NCI-H748 (cell line): ENCODE data around the gene LITAF.

ENCODE experiments used
- DNase-seq: peaks from one replicate; lab custom pipeline; 2025; ENCODE audit not compliant: unreplicated experiment; lab: John Stamatoyannopoulos, UW

The LITAF gene

DNA sequence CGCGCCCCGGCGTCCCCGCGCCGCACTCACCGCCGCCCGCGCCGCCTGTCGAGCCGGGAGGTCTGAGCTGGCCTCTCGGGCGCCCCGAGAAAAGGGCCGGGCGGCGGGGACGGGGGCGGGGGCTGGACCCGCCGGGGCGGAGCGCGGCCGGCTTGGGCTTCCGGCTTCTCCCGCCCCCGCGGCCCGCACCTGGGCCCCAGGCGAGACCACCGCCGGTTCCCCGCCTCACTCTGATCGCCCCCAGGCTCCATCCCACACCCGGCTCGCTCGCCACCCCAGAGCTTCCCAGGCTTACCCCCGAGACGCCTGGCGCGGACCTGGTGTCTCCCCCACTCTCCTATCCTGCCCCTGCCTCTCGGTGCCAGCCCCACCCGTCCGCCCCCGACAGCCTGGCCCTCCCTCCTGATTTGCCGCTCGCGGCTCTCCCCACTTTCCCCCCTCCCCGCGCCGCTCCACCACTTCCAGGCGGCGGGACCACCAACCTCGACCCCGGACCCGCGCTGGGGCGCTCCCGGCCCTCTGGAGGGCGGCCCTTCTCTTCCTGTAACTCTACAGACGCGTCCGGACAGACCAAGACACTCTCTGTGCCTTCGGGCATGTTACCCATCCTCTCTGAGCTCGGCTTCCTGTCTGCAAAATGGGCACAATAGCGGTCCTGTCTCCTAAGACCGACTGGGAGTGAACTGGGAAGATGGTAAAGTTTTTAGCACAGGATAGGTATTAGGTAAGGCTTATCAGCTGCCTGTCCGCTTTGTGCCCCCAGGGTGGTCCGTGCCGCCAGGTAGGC lies at the start of gene LITAF:
Gene LITAF (minus strand): TSS at position 64 of the 787 bp plus-strand sequence. CDS start 30,189 bp downstream, outside the sequence.
- DNase-seq = peak; percentile 45

DNA sequence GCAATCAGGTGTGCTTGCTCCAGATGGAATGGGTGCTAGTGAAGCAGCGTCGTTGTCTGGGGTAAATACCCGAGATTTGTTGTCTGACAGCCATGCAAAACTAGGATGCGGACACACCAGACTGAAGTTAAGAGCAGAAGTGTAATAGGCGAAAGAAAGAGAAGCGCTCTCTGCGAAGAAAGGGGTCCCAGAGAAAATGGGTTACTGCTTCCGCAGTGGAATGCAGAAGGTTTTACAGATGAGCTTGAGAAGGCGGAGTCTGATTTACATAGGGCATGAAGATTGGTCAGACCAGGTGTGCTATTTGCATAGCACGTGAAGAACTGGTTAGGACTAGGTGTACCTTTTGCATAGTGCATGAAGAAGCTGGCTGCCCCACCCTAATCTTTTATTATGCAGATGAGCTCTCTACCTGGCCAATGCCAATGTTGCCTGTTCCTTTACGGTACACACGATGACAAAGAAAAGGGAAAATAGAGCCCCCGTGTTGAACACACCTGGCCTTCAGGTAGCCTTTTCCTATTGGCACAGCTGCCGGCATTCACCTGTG lies 49.5 kb upstream of the LITAF start:
- DNase-seq = peak; percentile 98

DNA sequence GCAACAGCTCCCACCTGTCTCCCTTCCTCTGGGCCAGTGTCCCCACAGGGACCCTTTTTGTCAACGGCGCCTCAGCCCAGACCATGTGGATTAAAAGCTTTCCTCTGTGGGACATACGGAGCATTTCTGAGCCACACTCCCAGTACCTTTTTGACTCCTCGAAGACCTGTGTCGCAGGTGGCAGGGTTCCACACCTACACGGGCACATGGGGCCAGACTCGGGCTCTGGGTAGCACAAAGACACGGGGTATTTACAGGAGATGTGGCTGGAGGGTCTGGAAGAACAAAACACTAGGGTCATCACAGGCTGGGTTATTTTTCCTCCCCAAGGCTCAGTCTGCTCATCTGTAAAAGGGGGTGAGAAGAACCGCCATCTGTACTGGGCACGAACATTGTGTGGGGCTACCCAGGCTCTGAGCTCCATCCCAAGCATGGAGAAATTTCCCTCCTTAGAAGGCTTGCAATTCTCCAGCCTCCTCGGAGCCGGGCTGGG lies 49.0 kb upstream of the LITAF start:
- no peak for DNase-seq

DNA sequence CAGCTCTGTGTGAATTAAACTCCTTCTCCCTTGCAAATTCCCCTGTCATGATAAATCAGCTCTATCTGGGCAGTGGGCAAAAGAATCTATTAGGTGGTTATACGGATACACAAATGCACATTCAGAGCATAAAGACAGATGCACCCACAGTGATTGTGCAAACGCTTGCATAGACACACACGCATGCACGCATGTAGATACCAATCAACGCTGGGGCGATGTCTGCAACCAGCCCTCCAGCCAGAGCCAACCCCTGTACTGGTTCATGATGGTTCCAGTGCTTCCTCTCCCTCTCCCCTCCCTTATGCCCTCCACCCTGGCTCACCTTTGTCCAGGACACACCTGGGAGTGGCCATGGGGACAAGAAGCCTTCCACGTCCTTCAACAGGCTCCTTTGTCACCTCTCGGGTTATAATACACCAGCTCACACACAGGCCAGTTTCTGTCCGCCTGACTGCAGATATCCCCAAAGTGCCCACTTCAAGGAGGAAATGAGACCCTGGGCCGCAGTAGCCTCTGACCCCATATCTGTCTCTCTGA lies 48.5 kb upstream of the LITAF start:
- no peak for DNase-seq

DNA sequence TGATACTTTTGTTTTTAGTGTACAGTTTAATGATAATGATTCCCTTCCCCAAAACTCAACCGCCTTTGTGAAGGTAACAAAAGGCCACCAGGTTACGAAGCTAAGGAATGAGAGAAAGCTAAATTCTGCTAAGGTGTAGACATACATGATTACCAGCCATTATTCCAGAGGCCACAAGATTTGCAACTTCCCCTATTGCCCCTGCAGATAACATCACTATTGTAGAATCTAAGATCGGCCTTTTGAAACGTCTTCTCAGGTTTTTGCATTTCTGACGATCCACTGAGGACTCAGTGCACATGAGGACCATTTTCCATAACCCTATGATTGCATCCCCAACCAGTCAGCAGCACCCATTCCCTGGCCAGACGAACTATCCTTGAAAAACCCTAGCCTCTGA lies 47.6 kb upstream of the LITAF start:
- no peak for DNase-seq

DNA sequence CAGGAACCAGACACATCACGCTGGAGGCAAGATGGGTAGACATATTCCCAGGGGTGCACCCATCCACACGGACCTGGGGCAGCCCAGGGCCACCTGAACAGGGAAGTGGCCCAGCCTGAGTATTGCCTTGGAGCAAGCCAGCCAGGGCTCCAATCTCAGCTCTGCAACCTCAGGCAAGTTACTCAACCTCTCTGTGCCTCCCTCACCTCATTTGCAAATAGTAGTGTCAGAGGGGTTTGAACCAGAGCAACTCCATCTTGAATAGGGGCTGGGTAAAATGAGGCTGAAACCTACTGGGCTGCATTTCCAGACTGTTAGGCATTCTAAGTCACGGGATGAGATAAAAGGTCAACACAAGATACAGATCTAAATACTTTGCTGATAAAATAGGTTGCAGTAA lies 46.4 kb upstream of the LITAF start:
- DNase-seq = no peak

DNA sequence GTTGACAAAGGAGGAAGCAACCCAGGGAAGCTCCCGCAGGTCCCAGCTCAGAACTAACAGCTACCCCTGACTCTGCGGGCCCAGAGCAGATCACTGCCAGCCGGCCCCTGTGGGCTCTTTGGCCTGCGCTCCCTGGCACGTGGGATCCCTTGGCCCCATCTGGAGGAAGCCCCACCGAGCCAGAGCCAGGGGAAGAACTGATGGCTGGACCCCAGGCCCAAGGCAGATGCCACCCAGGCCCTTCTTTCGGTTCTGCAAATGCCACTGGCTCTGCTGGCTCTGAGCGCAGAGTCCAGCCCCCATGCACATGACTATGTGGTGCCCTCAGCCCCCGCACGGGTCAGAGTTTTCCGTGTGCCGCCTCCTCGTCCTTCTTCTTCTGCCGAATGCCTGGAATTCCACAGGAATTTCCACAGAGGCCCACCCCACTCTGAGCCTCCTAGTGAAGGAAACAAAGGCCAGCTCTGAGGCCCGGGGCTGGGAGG lies 45.8 kb upstream of the LITAF start:
- no peak for DNase-seq

DNA sequence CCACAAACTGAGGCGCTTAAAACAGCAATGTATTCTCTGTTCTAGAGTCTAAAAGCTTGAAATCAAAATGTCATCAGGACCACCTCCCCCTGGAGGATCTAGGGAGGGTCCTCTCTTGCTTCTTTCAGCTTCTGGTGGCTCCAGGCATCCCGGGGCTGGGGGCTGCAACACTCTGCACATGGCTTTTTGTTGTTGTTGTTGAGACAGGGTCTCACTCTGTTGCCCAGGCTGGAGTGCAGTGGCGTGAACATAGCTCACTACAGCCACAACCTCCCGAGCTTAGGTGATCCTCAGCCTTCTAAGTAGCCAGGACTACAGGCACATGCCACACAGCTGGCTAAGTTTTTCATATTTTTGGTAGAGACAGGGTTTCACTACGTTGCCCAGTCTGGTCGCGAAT lies 44.5 kb upstream of the LITAF start:
- no peak for DNase-seq

DNA sequence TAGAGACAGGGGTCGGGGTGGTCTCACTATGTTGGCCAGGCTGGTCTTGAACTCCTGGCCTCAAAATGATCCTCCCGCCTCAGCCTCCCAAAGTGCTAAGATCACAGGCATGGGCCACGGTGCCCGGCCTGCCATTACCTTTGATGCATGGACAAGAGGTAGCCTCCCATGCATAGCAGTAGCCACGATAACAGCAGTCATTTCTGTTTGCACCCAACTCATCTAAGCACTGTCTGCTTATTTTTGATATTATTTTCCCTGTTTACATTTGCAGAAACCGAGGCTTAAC lies 44.0 kb upstream of the LITAF start:
- no peak for DNase-seq

DNA sequence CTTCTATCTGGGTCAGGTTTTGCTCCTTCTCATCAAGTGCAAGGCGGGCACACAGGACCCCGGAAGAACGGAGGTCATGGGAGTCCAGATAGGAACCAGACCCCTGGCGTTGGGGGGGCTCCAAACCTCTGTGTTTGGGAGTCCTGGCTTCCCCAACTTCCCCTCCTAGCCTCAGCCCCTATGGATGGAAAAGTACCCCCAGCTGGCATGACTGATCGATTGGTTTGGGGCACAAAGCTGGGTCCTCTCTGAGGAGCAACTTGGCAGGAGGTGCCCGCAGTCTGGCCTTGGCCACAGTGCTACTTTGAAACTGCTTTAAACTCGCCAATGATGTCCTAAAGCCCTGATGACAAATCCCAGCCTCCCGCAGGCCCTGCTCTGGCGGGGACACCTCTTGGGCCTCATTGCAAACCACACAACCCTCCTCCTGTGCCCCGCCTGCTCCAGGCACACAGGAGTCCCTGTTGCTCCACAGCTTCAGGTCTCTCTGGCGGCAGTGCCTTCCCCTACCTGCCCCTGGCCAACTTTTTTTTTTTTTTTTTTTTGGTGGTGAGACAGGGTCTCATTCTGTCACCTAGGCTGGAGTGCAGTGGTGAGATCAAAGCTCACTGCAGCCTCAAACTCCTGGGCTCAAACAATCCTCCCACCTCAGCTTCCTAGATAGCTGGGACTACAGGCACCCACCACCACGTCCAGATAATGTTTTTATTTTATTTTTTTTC lies 43.5 kb upstream of the LITAF start:
- no peak for DNase-seq

DNA sequence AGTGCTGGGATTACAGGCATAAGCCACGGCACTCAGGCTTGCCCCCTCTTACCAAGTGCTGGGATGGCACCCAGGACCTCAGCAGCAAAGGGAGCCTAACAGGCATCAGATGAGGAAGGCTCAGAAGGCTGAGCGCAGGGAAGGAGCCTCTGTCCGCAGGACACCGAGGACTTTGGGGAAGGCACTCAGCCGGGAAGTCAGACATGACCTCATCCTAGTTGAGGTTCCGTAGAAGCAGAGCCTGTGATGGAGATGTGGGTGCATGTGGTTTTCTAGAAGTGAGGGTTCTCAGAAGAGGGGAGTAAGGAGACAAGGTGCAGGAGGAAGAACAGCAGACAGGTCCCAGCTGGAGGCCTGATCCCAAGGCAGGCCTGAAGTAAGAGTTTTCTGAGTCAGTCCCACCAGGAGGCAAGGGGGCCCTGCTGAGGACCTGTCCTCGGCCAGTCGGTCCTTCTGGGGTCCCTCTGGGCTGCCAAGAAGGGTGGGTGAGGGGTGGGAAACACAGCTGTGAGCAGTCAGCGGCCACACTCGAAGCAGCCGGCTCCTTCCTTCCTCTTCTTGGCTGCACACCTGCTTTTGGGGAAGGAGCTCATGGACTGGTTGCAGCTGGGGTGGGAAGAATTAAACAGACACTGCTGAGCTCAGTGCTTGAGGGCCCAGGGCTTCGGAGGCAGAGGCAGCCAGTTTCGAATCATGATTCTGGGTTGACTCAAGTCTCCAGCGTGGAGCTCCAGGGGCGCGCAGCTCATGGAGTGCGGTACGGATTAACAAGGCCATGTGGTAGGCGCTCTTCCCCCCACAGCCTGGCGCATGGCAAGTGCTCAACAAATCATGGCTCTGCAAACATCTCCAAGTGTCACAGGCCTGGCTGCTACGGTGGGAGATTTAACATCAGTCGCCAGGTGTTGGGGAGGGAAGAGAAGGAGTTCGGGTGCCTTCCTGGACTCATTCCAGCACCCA lies 42.6 kb upstream of the LITAF start:
- DNase-seq = no peak

DNA sequence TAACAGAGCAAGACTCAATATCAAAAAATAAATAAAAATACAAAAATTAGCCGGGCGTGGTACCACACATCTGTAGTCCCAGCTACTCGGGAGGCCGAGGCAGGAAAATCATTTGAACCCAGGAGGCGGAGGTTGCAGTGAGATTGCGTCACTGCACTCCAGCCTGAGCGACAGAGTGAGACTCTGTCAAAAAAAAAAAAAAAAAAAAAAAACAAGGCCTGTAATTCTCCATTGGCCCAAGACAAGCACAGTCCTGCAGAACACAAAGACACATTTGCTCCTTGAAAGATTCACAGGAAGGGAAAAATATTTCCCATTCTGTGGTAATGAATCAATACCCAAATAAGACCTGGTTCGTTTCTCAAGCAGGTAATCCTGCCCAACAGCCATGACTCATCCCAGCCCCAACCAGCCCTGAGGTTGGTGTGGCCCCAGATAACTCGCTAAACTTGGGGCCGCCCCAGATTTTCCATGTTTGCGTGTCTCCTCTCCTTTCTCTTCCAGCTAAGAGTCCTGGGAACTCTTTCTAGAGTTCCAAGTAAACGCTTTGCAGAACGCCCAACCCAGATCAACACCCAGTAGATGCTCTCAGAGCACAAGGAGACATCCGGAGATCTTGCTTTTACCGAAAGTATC lies 41.2 kb upstream of the LITAF start:
- no peak for DNase-seq

DNA sequence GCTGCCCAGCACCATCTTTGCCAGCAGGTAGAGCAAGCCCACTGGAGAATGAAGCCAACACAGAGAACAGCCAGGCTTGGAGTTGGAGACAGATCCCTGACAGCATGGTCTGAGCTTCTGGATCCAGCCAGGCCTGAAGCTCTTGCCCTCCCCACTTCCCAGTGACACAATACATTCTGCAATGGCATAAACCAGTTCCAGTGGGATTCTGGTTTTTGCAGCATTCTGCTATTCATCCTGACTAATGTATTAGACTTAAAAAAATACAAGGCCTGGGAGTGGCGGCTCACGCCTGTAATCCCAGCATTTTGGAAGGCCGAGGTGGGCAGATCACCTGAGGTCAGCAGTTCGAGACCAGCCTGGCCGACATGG lies 40.6 kb upstream of the LITAF start:
- no peak for DNase-seq

DNA sequence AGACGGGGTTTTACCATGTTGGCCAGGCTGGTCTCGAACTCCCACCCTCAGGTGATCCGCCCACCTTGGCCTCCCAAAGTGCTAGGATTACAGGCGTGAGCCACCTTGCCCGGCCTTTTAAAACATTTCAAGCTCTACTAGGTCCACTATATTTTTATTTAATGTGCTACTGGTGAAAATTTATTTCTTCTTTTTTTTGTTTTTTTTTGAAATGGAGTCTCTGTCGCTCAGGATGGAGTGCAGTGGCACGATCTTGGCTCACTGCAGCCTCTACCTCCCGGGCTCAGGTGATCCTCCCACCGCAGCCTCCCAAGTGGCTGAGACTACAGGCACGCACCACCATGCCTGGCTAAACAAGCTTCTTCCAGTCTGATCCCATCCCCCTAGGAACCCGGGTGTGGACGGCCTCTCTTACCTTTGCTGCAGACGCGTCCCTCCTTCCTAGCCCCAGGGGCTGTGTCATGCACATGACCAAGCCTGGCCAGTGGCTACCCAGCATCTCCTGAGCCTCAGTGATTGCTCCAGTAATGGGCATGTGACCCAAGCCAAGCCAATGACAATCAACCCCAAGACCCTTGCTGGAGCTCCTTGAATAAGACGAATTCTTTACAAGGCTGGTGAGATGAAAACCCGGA lies 40.1 kb upstream of the LITAF start:
- DNase-seq = no peak

DNA sequence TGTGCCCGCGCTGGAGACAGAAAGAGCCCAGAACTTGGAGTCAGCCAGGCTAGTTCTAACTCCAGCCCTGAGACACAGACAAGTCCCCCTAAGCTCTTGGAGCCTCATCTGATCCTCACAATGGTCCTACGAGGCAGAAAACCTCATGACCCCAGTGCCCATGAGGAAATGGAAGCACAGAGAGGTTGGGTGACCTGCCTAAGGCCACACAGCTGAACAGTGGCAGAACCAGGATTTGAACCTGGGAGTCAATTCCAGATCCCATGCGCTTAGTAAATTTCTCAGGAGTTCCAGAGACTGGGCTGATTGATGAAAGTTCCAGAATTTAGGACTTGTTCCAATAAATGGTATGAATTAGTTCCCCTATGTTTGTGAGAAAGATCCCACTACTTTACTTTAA lies 39.0 kb upstream of the LITAF start:
- no peak for DNase-seq

DNA sequence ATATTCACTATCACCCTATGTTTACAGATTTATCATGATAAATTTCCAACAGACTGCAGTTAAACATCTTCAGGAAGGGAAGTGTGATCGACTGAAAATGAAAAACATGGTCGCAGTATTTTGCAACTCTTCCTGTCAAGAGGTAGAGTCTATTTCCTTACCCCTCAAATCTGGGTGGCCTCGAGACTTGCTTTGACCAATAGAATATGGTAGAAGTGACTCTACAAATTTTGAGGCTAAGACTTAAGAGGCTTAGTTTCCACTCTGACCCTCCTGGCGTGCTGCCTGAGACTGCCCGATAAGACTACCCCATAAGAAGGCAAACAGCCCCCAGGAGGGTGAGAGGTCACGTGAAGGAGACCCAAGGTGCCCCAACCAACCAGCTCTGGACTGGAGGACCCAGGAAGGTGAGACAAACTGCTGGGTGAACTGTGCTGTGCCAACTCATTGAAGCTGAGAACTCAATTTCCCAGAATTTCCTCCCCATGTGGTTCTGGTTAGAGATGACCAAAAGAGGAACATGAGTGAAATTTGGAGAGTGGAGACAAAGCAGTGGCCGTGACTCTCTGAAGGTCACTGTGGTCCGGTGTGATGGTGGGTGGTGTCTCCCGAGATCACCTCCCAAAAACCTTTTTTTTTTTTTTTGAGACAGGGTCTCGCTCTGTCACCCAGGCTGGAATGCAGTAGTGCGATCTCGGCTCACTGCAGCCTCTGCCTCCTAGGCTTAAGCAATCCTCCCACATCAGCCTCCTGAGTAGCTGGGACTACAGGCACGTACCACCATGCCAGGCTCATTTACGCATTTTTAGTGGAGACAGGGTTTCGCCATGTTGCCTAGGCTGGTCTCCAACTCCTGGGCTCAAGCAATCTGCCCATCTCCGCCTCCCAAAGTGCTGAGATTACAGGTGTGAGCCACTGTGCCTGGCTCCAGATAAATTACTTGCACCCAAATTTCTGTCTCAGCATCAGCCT lies 38.2 kb upstream of the LITAF start:
- no peak for DNase-seq

DNA sequence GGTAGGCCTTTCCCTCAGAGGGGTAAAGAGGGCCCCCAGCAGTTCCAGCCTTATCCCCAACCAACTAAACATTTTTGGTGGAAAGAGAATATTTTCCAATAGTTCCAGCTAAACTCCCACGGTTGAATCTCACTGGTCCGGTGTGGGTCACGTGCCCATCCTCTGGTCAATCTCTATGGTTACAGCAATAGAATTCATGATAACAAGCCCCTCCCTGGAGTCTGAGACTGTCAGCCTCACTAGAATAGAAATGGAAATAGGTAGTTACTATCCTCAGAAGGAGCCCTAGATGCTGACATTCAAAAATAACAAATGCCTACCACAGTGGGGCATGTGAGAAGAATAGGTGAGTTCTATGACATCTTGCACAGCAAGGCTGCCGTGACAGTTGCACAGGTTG lies 37.5 kb upstream of the LITAF start:
- DNase-seq = no peak

DNA sequence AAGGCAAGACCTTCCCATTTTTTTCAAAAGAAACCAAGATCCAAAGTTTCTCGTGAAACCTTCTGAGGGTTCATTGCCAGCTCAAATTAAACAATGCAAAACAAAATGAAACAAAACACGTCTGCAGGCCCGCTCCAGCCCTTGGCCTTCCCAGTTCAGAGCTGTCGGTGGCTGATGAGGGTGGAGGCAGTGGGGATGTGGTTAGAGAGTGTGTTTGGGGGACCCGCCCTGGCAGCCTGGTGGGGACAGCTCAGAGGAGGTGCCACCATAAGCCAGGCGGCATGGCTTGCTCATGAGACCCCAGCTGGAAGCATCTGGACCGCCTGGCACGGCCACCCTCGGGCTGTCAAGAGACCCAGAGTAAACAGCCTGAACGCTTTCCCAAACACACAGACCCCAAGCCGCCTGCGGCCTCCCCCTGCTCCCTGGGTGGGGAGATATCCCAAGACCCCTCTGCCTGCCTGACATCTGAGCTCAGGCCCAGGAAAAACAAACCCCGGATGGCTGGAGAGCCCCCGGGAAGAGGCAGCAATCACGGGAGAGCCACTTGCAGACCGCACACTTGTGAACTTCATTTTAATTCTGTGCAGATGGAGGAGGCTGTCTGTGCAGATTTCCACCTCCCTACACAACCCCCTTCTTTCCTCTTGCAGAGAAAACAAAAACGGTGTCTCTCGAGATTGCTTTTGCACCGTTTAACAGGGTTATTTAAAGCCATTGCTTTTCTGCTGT lies 35.4 kb upstream of the LITAF start:
- DNase-seq = no peak
